OCI-LY3 (cell line): ENCODE results near the gene SUMF1.

Experiments used
- CTCF ChIP-seq: fragments of 200-600, 300-600 bp; sonication (generic); IDR thresholded peaks from 2 replicates; pipeline ENCODE4 v1.5.1; 2014; ENCODE audit warnings: antibody characterized with exemption, low read length, low read depth
- EZH2phosphoT487 ChIP-seq: fragments of 200-600 bp; shearing (Covaris generic); IDR thresholded peaks from 2 replicates; pipeline ENCODE4 v1.6.1; 2018; ENCODE audit warnings: antibody characterized with exemption, mixed run types, low read depth

- TF ChIP-seq CTCF (no peak), EZH2phosphoT487 (no peak)
Observed at GRCh38 chr3:4334548-4334947, 132.5 kb downstream of the SUMF1 start.
